ENCODE data around the gene FRAS1. TPM values are rescaled to one million over a fixed set of nuclear protein-coding genes. Genes with fewer than 3 reads are reported as not detected.

The FRAS1 gene
- polyA plus RNA-seq, 1 donor from 2014 or later = 2.8 TPM

GRCh38 chr4:78512357-78512920 is 455.3 kb downstream of the FRAS1 start:
- no peaks in the 10 kb centered on the region for H3K9me3 ChIP-seq (ENCODE audit: low read length)
- H3F3A ChIP-seq (ENCODE audit: insufficient read depth, low read length, poor library complexity, severe bottlenecking) = no peaks in the 10 kb centered on the region
- no peaks in the 10 kb centered on the region for H3K36me3 ChIP-seq (ENCODE audit: insufficient read depth, low read length)
- H3K79me2 ChIP-seq (replicated peaks; ENCODE audit: insufficient read depth, low read length) = no peaks in the 10 kb centered on the region
- no peaks in the 10 kb centered on the region for H4K20me1 ChIP-seq (ENCODE audit: insufficient read depth)
- H3K27ac ChIP-seq (ENCODE audit: low read length) = no peak overlapping the region
- H3K27me3 ChIP-seq (ENCODE audit: insufficient read depth, low read depth, low read length) = no peaks in the 10 kb centered on the region
- no peaks in the 10 kb centered on the region for H3K9me2 ChIP-seq (ENCODE audit: insufficient read depth, low read length)
- H3K4me3 ChIP-seq (ENCODE audit: low read length) = no peak overlapping the region
- no peak for TF ChIP-seq EZH2 (IDR thresholded peaks at IDR 0.05; ENCODE audit: borderline replicate concordance, insufficient read depth, low read length, poor library complexity, severe bottlenecking)
- TF ChIP-seq POLR2AphosphoS5 (IDR thresholded peaks at IDR 0.05) = no peak
- TF ChIP-seq TAF1 (IDR thresholded peaks at IDR 0.05; ENCODE audit: low read depth) = no peak
- no peak for TF ChIP-seq MXI1 (conservative IDR thresholded peaks at IDR 0.05; ENCODE audit: poor library complexity, severe bottlenecking)
- H2AFZ ChIP-seq (ENCODE audit: low read depth, low read length) = no peak overlapping the region
- H3K4me2 ChIP-seq (ENCODE audit: low read length) = no peak overlapping the region
- no peak overlapping the region for H3K9ac ChIP-seq (ENCODE audit: low read length)

- H3K79me2 ChIP-seq (replicated peaks; ENCODE audit: insufficient read depth, low read length) = no peaks in the 10 kb centered on the region
- no peak overlapping the region for H3K4me2 ChIP-seq (ENCODE audit: low read length)
- H3F3A ChIP-seq (ENCODE audit: insufficient read depth, low read length, poor library complexity, severe bottlenecking) = no peaks in the 10 kb centered on the region
- TF ChIP-seq RAD21 (conservative IDR thresholded peaks at IDR 0.05) (no peak), EZH2 (IDR thresholded peaks at IDR 0.05; ENCODE audit: borderline replicate concordance, insufficient read depth, low read length, poor library complexity, severe bottlenecking) (no peak)
- no peaks in the 10 kb centered on the region for H3K27me3 ChIP-seq (ENCODE audit: insufficient read depth, low read depth, low read length)
- no peaks in the 10 kb centered on the region for H3K9me2 ChIP-seq (ENCODE audit: insufficient read depth, low read length)
- H4K20me1 ChIP-seq (ENCODE audit: insufficient read depth) = no peaks in the 10 kb centered on the region
- no peak overlapping the region for H3K4me3 ChIP-seq (ENCODE audit: low read length)
- no peak overlapping the region for H3K9ac ChIP-seq (ENCODE audit: low read length)
- H3K27ac ChIP-seq (ENCODE audit: low read length) = no peak overlapping the region
- no peaks in the 10 kb centered on the region for H3K9me3 ChIP-seq (ENCODE audit: low read length)
- H3K36me3 ChIP-seq (ENCODE audit: insufficient read depth, low read length) = no peaks in the 10 kb centered on the region
- no peak overlapping the region for H2AFZ ChIP-seq (ENCODE audit: low read depth, low read length)
Measured at GRCh38 chr4:78513411-78513975, 456.4 kb downstream of the FRAS1 start.

- Histone ChIP-seq H3K79me2 (replicated peaks; ENCODE audit: insufficient read depth, low read length) (no peaks in the 10 kb centered on the region), H3K27me3 (ENCODE audit: insufficient read depth, low read depth, low read length) (no peaks in the 10 kb centered on the region), H4K20me1 (ENCODE audit: insufficient read depth) (no peaks in the 10 kb centered on the region), H3K9me3 (ENCODE audit: low read length) (no peaks in the 10 kb centered on the region), H2AFZ (ENCODE audit: low read depth, low read length) (no peak overlapping the region), H3K27ac (ENCODE audit: low read length) (no peak overlapping the region), H3K36me3 (ENCODE audit: insufficient read depth, low read length) (no peaks in the 10 kb centered on the region), H3K9ac (ENCODE audit: low read length) (no peak overlapping the region), H3K4me2 (ENCODE audit: low read length) (no peak overlapping the region), H3K9me2 (ENCODE audit: insufficient read depth, low read length) (no peaks in the 10 kb centered on the region), H3F3A (ENCODE audit: insufficient read depth, low read length, poor library complexity, severe bottlenecking) (no peaks in the 10 kb centered on the region), H3K4me3 (ENCODE audit: low read length) (no peak overlapping the region)
- TF ChIP-seq EP300 (conservative IDR thresholded peaks at IDR 0.05; ENCODE audit: poor library complexity, severe bottlenecking) (no peak), RAD21 (conservative IDR thresholded peaks at IDR 0.05) (peak; percentile 89), TAF1 (IDR thresholded peaks at IDR 0.05; ENCODE audit: low read depth) (no peak), POLR2AphosphoS5 (IDR thresholded peaks at IDR 0.05) (no peak), SMC3 (conservative IDR thresholded peaks at IDR 0.05; ENCODE audit: poor library complexity) (peak; percentile 89), REST (IDR thresholded peaks at IDR 0.05; ENCODE audit: borderline replicate concordance) (no peak), MXI1 (conservative IDR thresholded peaks at IDR 0.05; ENCODE audit: poor library complexity, severe bottlenecking) (no peak), CTCF (IDR thresholded peaks at IDR 0.05; ENCODE audit: poor library complexity, severe bottlenecking) (peak; percentile 82), EZH2 (IDR thresholded peaks at IDR 0.05; ENCODE audit: borderline replicate concordance, insufficient read depth, low read length, poor library complexity, severe bottlenecking) (no peak)
Measured at GRCh38 chr4:78517050-78517652, 460.0 kb downstream of the FRAS1 start.

All from neural cell (in vitro differentiated cells).